Sciatic nerve (tissue), 2 donors: ENCODE results near the gene GRB10. TPM values are rescaled to one million over a fixed set of nuclear protein-coding genes. Genes with fewer than 3 reads are reported as not detected.
A peak's percentile ranks its signal among the peaks of the same experiment; 100 is the strongest.

Experiments used
- ATAC-seq: fragments of 200-7000 bp; cut with Tn5 transposase; one replicate; pipeline ENCODE4 v1.9.1; 2020; ENCODE audit warnings: mild to moderate bottlenecking, moderate library complexity
- DNase-seq: peaks from one replicate; pipeline ENCODE4 v3.0.0-alpha.2; 2020; ENCODE audit warnings: low spot score
- intact Hi-C: fragments of 100-400 bp; cut with DNase I; formaldehyde crosslinking; loops from one replicate; pipeline ENCODE4 v1.14.2; 2022
- total RNA-seq: library from RNA; stranded (reverse); fragmentation: NEBNext Ultra II Directional; extraction: Animal tissue kit (Norgen Biotek cat#: 25700); gene quantifications from one replicate; pipeline ENCODE4 v1.2.1, GENCODE V29; 2021
- donor health status: DM: no; HTN: no; CAD: no.
- donor health status: DM: no; HTN: no; CAD: no.

Gene GRB10
- total RNA-seq = 57.1 TPM

- ATAC-seq = peak; percentile 70
- DNase-seq = no peak
- intact Hi-C loops = no loop called here
Observed at GRCh38 chr7:50782375-50783208, at the start of gene GRB10. TSS of gene GRB10 (minus strand) at chr7:50782896. CDS start at chr7:50732322, 50,574 bp downstream.

DNA sequence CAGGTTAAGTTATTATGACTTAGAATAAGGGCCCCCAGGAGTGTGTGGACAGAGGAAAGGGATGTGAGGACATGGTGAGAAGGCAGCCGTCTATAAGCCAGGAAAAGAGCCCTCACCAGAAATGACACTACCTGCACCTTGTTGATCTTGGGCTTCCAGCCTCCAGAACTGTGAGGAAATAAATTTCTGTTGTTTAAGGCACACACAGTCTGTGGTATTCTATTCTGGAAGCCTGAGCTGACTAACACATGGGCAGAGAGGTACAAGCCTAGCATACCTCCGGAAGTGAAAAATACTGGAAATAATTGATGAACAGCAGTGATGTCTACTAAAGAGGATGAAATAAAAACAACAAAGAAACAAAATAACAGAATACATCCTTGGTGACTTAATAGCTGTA is 46.1 kb upstream of the GRB10 start:
- ATAC-seq = no peak
- DNase-seq = no peak
- intact Hi-C loops = no loop called here

GRCh38 chr7:50828116-50828515 is 45.4 kb upstream of the GRB10 start:
- intact Hi-C loops = no loop called here
- ATAC-seq (no peak), DNase-seq (no peak)

DNA sequence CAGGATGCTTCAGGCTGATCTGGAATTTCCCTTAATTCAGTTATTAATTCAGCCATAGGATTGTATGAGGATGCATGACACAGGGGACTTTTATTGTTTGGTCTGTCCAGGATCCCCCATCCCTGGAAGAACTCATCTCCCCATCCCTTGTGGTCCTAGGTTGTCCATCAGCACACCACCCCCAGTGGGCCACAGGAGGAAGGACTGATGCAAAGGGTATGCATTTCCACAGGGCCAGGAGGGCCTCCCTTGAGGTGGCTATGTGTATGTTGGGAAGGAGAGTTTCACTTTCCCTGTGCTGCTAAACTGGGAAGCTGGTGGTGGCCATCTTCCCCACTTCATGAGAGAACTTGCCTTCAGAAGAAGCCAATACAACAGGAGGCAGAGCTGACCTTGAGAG is 44.6 kb upstream of the GRB10 start:
- DNase-seq (no peak), ATAC-seq (no peak)
- intact Hi-C loops = no loop called here

DNA sequence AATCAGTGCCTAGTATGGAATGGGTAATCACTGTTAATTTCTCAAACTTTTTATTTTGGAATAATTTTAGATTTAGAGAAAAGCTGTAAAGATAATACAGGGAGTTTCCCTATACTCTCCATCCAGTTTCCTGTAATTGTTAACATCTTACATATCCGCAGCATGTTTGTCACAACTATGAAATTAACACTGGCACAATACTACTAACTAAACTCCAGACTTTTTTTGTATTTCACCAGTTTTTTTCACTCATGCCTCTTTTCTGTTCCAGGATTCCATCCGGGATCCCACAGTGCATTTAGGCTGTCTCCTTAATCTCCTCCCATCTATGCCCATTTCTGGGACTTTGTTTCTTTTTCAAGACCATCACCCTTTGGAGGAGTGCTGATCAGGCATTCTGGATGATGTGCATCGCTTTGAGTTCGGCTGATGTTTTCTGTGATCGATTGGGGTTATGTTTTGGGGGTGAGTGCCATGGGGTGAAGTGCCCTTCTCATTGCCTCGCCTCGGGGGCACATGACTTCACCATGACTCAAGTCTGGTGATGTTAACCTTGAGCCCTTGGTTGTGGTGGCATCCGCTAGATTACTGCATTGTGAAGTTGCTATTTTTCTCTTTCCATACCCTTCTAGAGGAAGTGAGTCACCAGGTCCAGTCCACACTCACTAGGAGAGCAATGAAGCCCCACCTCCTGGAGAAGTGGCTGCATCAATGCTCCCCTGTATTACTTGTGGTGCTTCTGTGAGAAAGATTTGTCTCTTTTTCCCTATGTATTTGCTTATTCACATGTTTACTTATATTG is 43.9 kb upstream of the GRB10 start:
- DNase-seq (no peak), ATAC-seq (no peak)
- intact Hi-C loops = no loop called here

- DNase-seq = no peak
- no peak for ATAC-seq
- intact Hi-C loops = no loop called here
Observed at GRCh38 chr7:50825465-50825864, 42.8 kb upstream of the GRB10 start.

DNA sequence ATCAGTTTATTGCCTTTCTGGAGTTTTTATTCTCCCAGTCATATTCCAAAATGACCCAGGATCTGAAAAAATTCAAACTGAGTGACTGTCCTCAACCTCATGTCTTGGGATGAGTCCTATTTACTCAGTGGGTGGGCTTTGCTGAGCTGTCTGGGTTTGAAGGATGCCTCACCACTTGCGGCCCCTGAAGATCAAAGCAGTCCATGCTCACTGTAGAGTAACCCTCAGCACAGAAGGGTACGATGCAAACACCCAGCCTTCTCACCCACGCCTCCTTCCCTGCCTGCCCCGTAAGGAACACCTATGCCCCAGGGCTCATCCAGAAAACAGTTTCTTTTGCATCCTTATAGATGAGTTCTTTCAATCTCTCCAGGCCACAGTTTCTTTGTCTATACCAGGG is 42.2 kb upstream of the GRB10 start:
- DNase-seq (no peak), ATAC-seq (no peak)
- intact Hi-C loops = no loop called here

DNA sequence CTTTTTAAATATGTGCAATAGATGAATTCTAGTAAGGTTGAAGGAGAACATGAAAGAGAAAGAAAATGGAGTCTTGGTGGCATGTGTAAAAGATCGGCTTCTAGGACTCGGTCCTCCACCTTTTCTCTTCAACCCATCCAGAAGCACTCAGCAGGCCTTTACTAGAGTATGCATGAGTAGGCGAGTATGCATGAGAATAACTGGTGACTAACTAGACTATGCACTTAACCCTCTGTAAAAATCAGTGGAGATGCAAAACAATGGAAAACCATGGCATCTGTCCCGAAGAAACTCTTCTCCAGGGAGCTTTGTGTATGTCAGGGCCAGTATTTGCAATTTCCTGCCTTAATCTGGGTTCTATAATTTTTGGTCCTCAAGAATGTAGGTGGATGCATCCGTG is 40.0 kb upstream of the GRB10 start:
- intact Hi-C loops = no loop called here
- no peak for ATAC-seq
- no peak for DNase-seq

DNA sequence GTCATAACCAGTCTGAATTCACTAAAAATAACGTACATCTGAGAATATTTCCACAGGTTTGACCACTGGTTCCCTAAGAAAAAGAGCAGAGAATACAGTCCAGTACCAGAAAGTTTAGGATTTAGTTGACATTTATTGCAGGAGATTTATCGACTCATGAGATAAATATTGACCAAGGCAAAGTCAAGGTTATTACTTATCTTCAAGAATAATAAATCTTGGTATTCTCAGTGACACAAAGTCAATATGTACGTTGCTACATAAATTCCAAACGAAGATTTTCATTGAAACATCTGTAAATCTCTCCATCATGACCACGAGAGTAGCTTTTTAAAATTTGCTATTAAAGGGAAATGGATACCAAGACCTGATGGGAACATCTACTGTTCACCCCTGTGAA is 39.4 kb upstream of the GRB10 start:
- ATAC-seq (no peak), DNase-seq (no peak)
- intact Hi-C loops = no loop called here

- ATAC-seq = no peak
- intact Hi-C loops = no loop called here
- DNase-seq = no peak
Observed at GRCh38 chr7:50821457-50822008, 38.8 kb upstream of the GRB10 start.

GRCh38 chr7:50818324-50818723 is 35.6 kb upstream of the GRB10 start:
- ATAC-seq = no peak
- DNase-seq = no peak
- intact Hi-C loops = no loop called here

- intact Hi-C loops = no loop called here
- DNase-seq (no peak), ATAC-seq (no peak)
Observed at GRCh38 chr7:50817561-50817960, 34.9 kb upstream of the GRB10 start.

- intact Hi-C loops = no loop called here
- ATAC-seq (no peak), DNase-seq (no peak)
Observed at GRCh38 chr7:50815138-50815537, 32.4 kb upstream of the GRB10 start.

DNA sequence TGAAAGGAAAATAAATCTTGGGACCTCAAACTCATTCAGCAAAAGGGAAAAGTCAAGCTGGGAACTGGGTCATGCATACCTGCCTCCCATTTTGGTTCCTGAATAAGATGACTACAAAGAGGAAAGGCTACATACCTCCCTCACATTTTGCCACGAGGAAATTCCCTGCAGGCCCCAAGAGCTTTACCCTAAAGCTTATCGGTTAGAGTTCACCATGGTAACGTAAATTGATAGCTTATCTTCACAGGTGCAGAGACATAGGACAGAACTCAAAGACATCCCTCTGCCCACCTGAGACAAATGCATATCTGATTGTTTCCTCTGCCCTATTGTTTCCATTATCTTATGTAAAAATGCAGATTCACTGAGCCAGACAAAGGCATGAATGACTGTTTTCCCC is 31.5 kb upstream of the GRB10 start:
- intact Hi-C loops = no loop called here
- DNase-seq = no peak
- no peak for ATAC-seq

DNA sequence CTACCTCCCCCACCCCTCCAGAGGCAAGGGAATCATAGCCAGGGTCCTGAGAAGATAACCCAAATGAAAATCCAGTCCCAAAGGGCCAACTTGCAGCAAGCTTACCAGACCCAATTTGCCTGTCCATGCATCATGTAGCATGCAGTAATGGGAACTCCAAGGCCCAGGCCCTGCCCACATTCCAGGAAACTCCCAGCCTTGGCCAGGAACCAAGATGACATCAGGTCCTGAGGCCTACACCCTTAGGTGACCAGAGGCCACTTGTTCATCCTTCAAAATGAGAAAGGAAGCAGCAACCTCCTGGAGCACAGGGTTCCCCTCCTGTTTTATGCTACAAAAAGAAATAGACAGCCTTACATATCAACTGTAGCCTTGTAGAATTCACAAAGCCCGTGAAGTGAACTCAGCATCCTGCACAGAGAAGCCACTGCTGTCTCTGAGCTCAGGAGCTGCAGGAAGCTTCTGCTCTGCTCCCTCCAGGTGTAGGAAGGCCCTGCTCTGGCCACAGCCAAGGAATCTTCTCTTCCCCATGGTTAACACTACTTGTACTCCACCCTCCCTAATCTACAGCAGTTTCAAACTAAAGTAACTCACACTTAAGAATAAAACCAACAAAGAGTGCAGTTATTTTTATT is 30.3 kb upstream of the GRB10 start:
- DNase-seq (peak; percentile 73), ATAC-seq (peak; percentile 88)
- intact Hi-C loops = no loop called here

DNA sequence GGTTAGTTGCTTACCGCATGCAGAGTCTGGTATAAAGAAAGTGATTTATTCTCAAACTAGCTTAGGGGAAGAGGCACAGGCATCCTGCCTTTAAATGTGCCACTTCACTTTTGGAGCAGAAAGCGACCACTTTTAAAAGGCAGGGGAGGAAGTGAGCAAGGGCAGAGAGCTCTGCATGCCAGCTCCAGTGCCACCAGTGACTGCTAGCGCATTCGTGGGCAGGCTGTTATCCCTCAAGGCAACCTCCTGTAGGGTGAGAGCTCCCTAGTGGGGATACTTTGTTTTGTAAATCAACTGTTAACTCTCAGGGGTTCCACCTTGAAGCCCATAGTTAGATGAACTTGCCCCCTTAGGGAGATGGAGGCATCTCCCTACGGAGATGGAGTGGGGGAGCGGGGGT is 29.4 kb upstream of the GRB10 start:
- intact Hi-C loops = no loop called here
- ATAC-seq = no peak
- DNase-seq = no peak

DNA sequence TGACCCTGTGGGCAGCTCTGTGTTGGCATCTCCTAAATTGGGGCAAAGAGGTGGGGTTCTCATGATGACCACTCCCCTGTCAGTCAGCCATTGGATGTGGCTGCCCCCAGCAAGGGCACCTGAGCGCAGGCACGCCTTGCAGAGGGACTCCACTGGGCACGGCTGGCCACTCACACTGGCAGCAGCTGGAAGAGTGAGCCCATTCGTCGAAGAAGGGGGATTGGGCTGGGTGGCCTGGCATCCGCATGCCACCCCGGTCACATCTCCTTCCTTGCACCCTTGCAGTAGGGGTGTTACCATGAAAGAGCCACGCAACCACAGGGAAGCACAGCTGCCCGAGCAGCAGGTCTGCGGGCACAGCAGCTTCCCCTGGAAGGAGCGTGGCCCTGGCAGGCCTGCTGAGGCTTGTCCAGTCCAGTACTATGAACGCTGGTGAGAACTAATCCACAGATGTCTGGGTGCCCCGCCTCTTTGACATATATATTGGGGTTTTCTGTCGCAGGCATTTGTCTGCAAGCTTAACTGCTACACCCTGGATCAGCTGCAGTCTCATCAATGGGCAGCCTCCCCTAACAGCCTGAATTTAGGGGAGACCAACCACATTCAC is 25.7 kb upstream of the GRB10 start:
- no peak for ATAC-seq
- no peak for DNase-seq
- intact Hi-C loops = no loop called here

GRCh38 chr7:50807026-50807730 is 24.5 kb upstream of the GRB10 start:
- DNase-seq (no peak), ATAC-seq (no peak)
- intact Hi-C loops = loop anchor here (1.0 kb wide), 1 partner anchor 44 kb away; no protein-coding TSS in a partner anchor

GRCh38 chr7:50806143-50806542 is 23.4 kb upstream of the GRB10 start:
- intact Hi-C loops = no loop called here
- DNase-seq (no peak), ATAC-seq (no peak)
